ENCODE results near the gene ITGB4. TPM values are rescaled to one million over a fixed set of nuclear protein-coding genes. Genes with fewer than 3 reads are reported as not detected.

ITGB4 gene
- total and polyA plus RNA-seq, 9 of the 15 experiments (the other 6 are each of a cell fraction or from before 2014, with no cell fraction given): 0.05 to 2.8 (median 0.76) TPM; not detected in 3

- TF ChIP-seq, protein P1, sequence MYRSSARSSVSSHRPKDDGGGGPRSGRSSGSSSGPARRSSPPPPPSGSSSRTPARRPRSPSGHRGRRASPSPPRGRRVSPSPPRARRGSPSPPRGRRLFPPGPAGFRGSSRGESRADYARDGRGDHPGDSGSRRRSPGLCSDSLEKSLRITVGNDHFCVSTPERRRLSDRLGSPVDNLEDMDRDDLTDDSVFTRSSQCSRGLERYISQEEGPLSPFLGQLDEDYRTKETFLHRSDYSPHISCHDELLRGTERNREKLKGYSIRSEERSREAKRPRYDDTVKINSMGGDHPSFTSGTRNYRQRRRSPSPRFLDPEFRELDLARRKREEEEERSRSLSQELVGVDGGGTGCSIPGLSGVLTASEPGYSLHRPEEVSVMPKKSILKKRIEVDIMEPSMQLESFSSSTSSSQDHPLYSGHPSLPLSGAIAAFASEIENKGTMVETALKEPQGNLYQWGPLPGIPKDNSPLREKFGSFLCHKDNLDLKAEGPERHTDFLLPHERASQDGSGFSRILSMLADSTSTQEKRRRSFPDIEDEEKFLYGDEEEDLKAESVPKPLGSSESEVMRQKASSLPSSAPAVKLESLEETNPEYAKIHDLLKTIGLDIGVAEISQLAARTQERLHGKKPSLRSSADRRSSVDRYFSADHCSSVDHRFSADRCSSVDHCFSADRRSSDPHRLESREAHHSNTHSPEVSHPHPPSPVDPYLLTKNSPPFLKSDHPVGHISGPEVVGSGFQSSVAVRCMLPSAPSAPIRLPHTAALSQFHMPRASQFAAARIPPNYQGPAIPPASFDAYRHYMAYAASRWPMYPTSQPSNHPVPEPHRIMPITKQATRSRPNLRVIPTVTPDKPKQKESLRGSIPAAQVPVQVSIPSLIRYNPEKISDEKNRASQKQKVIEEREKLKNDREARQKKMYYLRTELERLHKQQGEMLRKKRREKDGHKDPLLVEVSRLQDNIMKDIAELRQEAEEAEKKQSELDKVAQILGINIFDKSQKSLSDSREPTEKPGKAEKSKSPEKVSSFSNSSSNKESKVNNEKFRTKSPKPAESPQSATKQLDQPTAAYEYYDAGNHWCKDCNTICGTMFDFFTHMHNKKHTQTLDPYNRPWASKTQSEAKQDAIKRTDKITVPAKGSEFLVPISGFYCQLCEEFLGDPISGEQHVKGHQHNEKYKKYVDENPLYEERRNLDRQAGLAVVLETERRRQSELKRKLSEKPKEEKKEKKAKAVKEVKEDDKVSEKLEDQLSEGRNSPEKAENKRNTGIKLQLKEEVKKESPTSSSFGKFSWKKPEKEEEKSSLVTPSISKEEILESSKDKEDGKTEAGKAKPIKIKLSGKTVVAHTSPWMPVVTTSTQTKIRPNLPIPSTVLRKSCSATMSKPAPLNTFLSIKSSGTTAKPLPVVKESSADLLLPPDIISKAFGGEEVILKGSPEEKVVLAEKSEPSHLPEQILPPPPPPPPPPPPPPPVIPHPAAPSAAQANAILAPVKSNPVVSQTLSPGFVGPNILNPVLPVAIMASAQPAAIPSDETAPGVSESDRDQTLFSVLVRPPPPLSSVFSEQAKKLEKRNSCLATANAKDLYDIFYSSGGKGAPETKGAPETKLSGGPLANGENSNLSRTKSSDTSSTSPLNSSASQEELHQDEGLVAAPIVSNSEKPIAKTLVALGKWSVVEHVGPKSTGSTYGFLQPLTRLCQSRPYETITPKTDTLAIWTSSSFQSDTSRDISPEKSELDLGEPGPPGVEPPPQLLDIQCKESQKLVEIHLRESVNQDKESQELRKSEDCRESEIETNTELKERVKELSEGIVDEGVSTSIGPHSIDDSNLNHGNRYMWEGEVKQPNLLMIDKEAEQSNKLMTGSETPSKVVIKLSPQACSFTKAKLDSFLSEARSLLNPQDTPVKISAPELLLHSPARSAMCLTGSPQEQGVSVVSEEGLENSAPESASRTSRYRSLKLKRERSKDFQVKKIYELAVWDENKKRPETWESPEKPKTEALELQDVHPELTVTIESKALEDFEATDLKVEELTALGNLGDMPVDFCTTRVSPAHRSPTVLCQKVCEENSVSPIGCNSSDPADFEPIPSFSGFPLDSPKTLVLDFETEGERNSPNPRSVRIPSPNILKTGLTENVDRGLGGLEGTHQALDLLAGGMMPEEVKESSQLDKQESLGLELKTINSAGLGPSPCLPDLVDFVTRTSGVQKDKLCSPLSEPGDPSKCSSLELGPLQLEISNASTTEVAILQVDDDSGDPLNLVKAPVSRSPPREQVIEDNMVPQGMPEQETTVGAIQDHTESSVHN (IDR thresholded peaks at IDR 0.05; ENCODE audit: borderline replicate concordance in 1 of 2, low read depth in 1 of 2): no peak
- TF ChIP-seq SNIP1 (IDR thresholded peaks at IDR 0.05; ENCODE audit: low read depth): no peak
- TF ChIP-seq ATF7 (IDR thresholded peaks at IDR 0.05): peak; percentile 71; the same call in 1 of the 2 replicates
- TF ChIP-seq NFE2L1 (tag; IDR thresholded peaks at IDR 0.05; ENCODE audit: borderline replicate concordance, low read depth): peak; percentile 32; the same call in 1 of the 2 replicates
- TF ChIP-seq FUS (optimal IDR thresholded peaks at IDR 0.05; ENCODE audit: low read depth, low read length): no peak
- peak; percentile 98 for TF ChIP-seq ERF (CRISPR knock-in tag; IDR thresholded peaks at IDR 0.05)
- no peak for TF ChIP-seq SMARCA5 (IDR thresholded peaks at IDR 0.05)
- TF ChIP-seq HNRNPK (IDR thresholded peaks at IDR 0.05; ENCODE audit: low read depth, low read length, poor library complexity, severe bottlenecking): no peak
- no peak; a peak in 2 of 4 replicates for TF ChIP-seq SRF (CRISPR knock-in tag; IDR thresholded peaks at IDR 0.05)
- TF ChIP-seq JUNB (CRISPR knock-in tag; conservative IDR thresholded peaks at IDR 0.05): peak; percentile 75
- TF ChIP-seq NFATC3 (IDR thresholded peaks at IDR 0.05): no peak
- TF ChIP-seq, protein P2, sequence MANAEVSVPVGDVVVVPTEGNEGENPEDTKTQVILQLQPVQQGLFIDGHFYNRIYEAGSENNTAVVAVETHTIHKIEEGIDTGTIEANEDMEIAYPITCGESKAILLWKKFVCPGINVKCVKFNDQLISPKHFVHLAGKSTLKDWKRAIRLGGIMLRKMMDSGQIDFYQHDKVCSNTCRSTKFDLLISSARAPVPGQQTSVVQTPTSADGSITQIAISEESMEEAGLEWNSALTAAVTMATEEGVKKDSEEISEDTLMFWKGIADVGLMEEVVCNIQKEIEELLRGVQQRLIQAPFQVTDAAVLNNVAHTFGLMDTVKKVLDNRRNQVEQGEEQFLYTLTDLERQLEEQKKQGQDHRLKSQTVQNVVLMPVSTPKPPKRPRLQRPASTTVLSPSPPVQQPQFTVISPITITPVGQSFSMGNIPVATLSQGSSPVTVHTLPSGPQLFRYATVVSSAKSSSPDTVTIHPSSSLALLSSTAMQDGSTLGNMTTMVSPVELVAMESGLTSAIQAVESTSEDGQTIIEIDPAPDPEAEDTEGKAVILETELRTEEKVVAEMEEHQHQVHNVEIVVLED (CRISPR knock-in tag; IDR thresholded peaks at IDR 0.05): no peak
- TF ChIP-seq HBP1 (CRISPR knock-in tag; IDR thresholded peaks at IDR 0.05): peak; percentile 31; the same call in 1 of the 2 replicates
- no peak for TF ChIP-seq SNRNP70 (optimal IDR thresholded peaks at IDR 0.05; ENCODE audit: low read depth, low read length)
- peak; percentile 5; the same call in 1 of the 2 replicates for TF ChIP-seq ZNF79 (CRISPR knock-in tag; IDR thresholded peaks at IDR 0.05; ENCODE audit: low read depth)
- peak; percentile 71; the same call in 1 of the 2 replicates for TF ChIP-seq DDX20 (tag; IDR thresholded peaks at IDR 0.05; ENCODE audit: low read depth)
Measured at GRCh38 chr17:75785016-75785890, 64.0 kb downstream of the ITGB4 start (continued).

Data from K562 (cell line).